B cell (primary cell): ENCODE results near the gene C17orf100.

Source experiments
- EZH2 ChIP-seq: IDR thresholded peaks from 2 replicates; pipeline ENCODE4 v1.6.1; 2012; ENCODE audit warnings: borderline replicate concordance, low read depth, mild to moderate bottlenecking, moderate library complexity, low read length; ENCODE audit not compliant: insufficient read depth, poor library complexity, severe bottlenecking
- TF ChIP-seq, protein P1 (sequence below): fragments of 200-600 bp; IDR thresholded peaks from one replicate; pipeline ENCODE4 v1.8.0; 2022; ENCODE audit warnings: antibody characterized with exemption, mild to moderate bottlenecking

DNA sequence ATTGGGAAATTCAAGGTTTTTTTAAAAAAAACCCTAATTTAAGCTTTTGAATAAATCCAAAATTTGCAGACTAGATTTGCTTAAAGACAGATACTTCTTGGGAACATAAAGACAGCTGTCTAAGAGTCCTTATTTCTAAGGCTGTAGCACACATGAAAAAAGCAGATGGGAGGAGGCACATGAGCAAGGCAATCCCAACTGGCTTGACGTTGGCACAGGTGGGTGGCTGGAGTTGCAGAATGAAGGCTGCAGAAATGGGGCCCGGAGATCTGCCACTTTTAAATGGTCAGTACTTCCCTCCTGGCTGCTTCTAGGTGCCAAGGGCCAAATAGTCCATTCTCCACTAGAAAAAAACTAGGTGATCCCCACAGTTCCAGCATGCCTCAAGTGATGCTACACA, 15.5 kb upstream of the C17orf100 start:
- TF ChIP-seq, protein P1, sequence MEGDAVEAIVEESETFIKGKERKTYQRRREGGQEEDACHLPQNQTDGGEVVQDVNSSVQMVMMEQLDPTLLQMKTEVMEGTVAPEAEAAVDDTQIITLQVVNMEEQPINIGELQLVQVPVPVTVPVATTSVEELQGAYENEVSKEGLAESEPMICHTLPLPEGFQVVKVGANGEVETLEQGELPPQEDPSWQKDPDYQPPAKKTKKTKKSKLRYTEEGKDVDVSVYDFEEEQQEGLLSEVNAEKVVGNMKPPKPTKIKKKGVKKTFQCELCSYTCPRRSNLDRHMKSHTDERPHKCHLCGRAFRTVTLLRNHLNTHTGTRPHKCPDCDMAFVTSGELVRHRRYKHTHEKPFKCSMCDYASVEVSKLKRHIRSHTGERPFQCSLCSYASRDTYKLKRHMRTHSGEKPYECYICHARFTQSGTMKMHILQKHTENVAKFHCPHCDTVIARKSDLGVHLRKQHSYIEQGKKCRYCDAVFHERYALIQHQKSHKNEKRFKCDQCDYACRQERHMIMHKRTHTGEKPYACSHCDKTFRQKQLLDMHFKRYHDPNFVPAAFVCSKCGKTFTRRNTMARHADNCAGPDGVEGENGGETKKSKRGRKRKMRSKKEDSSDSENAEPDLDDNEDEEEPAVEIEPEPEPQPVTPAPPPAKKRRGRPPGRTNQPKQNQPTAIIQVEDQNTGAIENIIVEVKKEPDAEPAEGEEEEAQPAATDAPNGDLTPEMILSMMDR = no peak
- TF ChIP-seq EZH2 = no peak
